Lower leg skin (tissue), 3 donors: Measurements from ENCODE around the gene CARMIL3.

ENCODE experiments used
- CTCF ChIP-seq, 3 donors: fragments of 450-650 bp; IDR thresholded peaks; one replicate each; pipeline ENCODE4 v1.5.1; 2016; ENCODE audit warnings: antibody characterized with exemption in 3 of 3, mild to moderate bottlenecking in 3 of 3, moderate library complexity in 2 of 3
- POLR2A ChIP-seq, 2 donors: fragments of 450-650 bp; IDR thresholded peaks; one replicate each; pipeline ENCODE4 v1.6.1; 2016 to 2017; ENCODE audit warnings: antibody characterized with exemption in 2 of 2, mild to moderate bottlenecking in 1 of 2, moderate library complexity in 1 of 2

- TF ChIP-seq CTCF (IDR thresholded peaks at IDR 0.05) = no peak
- TF ChIP-seq POLR2A (IDR thresholded peaks at IDR 0.05) = no peak
Observed at GRCh38 chr14:24066496-24067132, 14.8 kb downstream of the CARMIL3 start.
